ENCODE measurements around the gene LDHAL6B.
"Not testable (repeated sequence)": the region's sequence is repeated elsewhere in the genome, so short reads cannot be mapped to it uniquely, and the experiment has no call there.

DNA sequence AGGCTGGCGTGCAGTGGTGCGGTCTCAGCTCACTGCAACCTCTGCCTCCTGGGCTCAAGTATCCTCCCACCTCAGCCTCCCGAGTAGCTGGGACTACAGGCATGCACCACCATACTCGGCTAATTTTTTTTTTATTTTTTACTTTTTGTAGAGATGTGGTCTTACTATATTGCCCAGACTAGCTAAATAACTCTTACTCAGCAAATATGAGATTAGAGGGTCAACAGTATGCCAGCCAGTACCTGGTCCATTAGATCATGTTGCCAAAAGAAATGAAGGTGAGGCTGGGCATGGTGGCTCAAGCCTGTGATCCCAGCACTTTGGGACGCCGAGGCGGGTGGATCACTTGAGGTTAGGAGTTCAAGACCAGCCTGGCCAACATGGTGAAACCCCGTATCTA is 44.6 kb upstream of the LDHAL6B start:
- TF ChIP-seq, protein P1, sequence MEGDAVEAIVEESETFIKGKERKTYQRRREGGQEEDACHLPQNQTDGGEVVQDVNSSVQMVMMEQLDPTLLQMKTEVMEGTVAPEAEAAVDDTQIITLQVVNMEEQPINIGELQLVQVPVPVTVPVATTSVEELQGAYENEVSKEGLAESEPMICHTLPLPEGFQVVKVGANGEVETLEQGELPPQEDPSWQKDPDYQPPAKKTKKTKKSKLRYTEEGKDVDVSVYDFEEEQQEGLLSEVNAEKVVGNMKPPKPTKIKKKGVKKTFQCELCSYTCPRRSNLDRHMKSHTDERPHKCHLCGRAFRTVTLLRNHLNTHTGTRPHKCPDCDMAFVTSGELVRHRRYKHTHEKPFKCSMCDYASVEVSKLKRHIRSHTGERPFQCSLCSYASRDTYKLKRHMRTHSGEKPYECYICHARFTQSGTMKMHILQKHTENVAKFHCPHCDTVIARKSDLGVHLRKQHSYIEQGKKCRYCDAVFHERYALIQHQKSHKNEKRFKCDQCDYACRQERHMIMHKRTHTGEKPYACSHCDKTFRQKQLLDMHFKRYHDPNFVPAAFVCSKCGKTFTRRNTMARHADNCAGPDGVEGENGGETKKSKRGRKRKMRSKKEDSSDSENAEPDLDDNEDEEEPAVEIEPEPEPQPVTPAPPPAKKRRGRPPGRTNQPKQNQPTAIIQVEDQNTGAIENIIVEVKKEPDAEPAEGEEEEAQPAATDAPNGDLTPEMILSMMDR (IDR thresholded peaks at IDR 0.05), result not testable (repeated sequence)
- TF ChIP-seq POLR2AphosphoS5 (IDR thresholded peaks at IDR 0.05; ENCODE audit: low read depth, low read length); TCF12 (IDR thresholded peaks at IDR 0.05); SIN3A (IDR thresholded peaks at IDR 0.05; ENCODE audit: borderline replicate concordance, low read depth, low read length); CHD2 (IDR thresholded peaks at IDR 0.05; ENCODE audit: low read length, partially characterized antibody); MEF2A (IDR thresholded peaks at IDR 0.05; ENCODE audit: borderline replicate concordance, low read depth); EP300 (IDR thresholded peaks at IDR 0.05; ENCODE audit: borderline replicate concordance in 1 of 2, low read depth in 1 of 2, low read length in 1 of 2); YY1 (IDR thresholded peaks at IDR 0.05; ENCODE audit: low read depth): not testable (repeated sequence)
- TF ChIP-seq, protein P2, sequence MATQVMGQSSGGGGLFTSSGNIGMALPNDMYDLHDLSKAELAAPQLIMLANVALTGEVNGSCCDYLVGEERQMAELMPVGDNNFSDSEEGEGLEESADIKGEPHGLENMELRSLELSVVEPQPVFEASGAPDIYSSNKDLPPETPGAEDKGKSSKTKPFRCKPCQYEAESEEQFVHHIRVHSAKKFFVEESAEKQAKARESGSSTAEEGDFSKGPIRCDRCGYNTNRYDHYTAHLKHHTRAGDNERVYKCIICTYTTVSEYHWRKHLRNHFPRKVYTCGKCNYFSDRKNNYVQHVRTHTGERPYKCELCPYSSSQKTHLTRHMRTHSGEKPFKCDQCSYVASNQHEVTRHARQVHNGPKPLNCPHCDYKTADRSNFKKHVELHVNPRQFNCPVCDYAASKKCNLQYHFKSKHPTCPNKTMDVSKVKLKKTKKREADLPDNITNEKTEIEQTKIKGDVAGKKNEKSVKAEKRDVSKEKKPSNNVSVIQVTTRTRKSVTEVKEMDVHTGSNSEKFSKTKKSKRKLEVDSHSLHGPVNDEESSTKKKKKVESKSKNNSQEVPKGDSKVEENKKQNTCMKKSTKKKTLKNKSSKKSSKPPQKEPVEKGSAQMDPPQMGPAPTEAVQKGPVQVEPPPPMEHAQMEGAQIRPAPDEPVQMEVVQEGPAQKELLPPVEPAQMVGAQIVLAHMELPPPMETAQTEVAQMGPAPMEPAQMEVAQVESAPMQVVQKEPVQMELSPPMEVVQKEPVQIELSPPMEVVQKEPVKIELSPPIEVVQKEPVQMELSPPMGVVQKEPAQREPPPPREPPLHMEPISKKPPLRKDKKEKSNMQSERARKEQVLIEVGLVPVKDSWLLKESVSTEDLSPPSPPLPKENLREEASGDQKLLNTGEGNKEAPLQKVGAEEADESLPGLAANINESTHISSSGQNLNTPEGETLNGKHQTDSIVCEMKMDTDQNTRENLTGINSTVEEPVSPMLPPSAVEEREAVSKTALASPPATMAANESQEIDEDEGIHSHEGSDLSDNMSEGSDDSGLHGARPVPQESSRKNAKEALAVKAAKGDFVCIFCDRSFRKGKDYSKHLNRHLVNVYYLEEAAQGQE (IDR thresholded peaks at IDR 0.05; ENCODE audit: low read depth, low read length), result not testable (repeated sequence)
